NOMO-1 treated with dmso at 0.1 percent for 144 hours (cell line): ENCODE data around the gene SPECC1.
"Not testable (repeated sequence)": the region's sequence is repeated elsewhere in the genome, so short reads cannot be mapped to it uniquely, and the experiment has no call there.

ENCODE experiments used
- DNase-seq: peaks from one replicate; lab custom pipeline; 2025; ENCODE audit not compliant: unreplicated experiment; lab: John Stamatoyannopoulos, UW

SPECC1 gene

GRCh38 chr17:20226814-20227482 is 217.8 kb downstream of the SPECC1 start:
- peak; percentile 39 for DNase-seq

GRCh38 chr17:20227720-20228370 is 218.7 kb downstream of the SPECC1 start:
- DNase-seq, result peak; percentile 4

- DNase-seq, result no peak
Measured at GRCh38 chr17:20228410-20228809, 219.3 kb downstream of the SPECC1 start.

- no peak for DNase-seq
Measured at GRCh38 chr17:20228860-20229259, 219.7 kb downstream of the SPECC1 start.

- DNase-seq, result no peak
Measured at GRCh38 chr17:20230924-20231323, 221.8 kb downstream of the SPECC1 start.

GRCh38 chr17:20232611-20233010 is 223.5 kb downstream of the SPECC1 start:
- no peak for DNase-seq

GRCh38 chr17:20234276-20234675 is 225.1 kb downstream of the SPECC1 start:
- DNase-seq, result no peak

GRCh38 chr17:20235747-20236146 is 226.6 kb downstream of the SPECC1 start:
- DNase-seq, result no peak

- DNase-seq, result no peak
Measured at GRCh38 chr17:20236578-20237227, 227.5 kb downstream of the SPECC1 start.

- not testable (repeated sequence) for DNase-seq
Measured at GRCh38 chr17:20239776-20240175, 230.6 kb downstream of the SPECC1 start.

GRCh38 chr17:20241855-20242254 is 232.7 kb downstream of the SPECC1 start:
- DNase-seq, result no peak

- DNase-seq, result no peak
Measured at GRCh38 chr17:20242271-20242670, 233.1 kb downstream of the SPECC1 start.

GRCh38 chr17:20243524-20243923 is 234.4 kb downstream of the SPECC1 start:
- DNase-seq, result no peak

- no peak for DNase-seq
Measured at GRCh38 chr17:20244671-20245070, 235.5 kb downstream of the SPECC1 start.

GRCh38 chr17:20246692-20247091 is 237.5 kb downstream of the SPECC1 start:
- no peak for DNase-seq

GRCh38 chr17:20253323-20253722 is 244.2 kb downstream of the SPECC1 start:
- no peak for DNase-seq

GRCh38 chr17:20254541-20254940 is 245.4 kb downstream of the SPECC1 start:
- no peak for DNase-seq

GRCh38 chr17:20256144-20256543 is 247.0 kb downstream of the SPECC1 start:
- DNase-seq, result no peak

- no peak for DNase-seq
Measured at GRCh38 chr17:20257008-20257407, 247.8 kb downstream of the SPECC1 start.

GRCh38 chr17:20257798-20258197 is 248.6 kb downstream of the SPECC1 start:
- DNase-seq, result no peak

GRCh38 chr17:20259668-20260067 is 250.5 kb downstream of the SPECC1 start:
- DNase-seq, result no peak

- no peak for DNase-seq
Measured at GRCh38 chr17:20260268-20260667, 251.1 kb downstream of the SPECC1 start.
